ENCODE measurements around the gene PEX1. TPM values are rescaled to one million over a fixed set of nuclear protein-coding genes. Genes with fewer than 3 reads are reported as not detected.
"Not testable (repeated sequence)": the region's sequence is repeated elsewhere in the genome, so short reads cannot be mapped to it uniquely, and the experiment has no call there.

The PEX1 gene
- total and polyA plus RNA-seq, 3 donors from 2014 or later: 20.4 to 29.4 (median 27.4) TPM

DNA sequence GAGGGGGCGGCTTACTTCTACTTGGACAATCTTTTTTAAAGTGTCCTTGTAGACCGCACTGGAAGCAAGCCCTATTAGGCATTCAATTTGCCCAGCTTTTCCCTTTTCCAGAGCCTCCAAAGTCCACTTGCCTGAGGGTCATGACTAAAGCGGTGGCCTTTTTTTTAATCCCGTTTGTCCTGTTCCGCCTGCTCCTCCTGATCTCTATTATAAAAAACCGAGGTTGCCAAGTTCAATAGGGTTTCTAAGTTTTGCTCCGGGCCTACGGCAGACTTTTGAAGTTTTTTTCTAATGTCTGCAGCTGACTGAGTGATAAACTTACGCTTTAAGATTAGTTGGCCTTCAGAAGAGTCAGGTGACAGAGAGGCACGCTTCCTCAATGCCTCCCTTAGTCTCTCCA is 54.3 kb downstream of the PEX1 start:
- H3K27ac ChIP-seq; H3K27me3 ChIP-seq; H3K4me1 ChIP-seq; DNase-seq; H3K9me3 ChIP-seq; H3K4me3 ChIP-seq; H3K36me3 ChIP-seq (ENCODE audit: low read depth, missing control alignments); intact Hi-C loops (cut with DNase I; ENCODE audit: low total_unique reads): not testable (repeated sequence)
- WGBS, 2 donors: 82 to 83% methylated on average over 10 of the region's 10 CpGs

DNA sequence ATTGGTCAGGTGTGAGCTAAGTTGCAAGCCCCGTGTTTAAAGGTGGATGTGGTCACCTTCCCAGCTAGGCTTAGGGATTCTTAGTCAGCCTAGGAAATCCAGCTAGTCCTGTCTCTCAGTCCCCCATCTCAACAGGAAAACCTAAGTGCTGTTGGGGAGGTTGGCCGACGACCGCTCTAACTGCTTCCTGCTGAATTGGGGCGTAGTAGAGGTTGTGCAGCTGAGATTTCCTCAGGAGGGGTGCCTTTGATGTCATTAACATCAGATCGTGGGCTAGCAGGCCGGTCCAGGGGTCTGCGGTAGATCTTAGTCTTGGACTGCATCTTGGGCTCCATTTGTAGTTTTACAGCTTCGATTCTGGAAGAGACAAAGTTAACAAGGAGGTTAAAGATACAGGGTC is 59.7 kb downstream of the PEX1 start:
- intact Hi-C loops (cut with DNase I; ENCODE audit: low total_unique reads): not testable (repeated sequence)

DNA sequence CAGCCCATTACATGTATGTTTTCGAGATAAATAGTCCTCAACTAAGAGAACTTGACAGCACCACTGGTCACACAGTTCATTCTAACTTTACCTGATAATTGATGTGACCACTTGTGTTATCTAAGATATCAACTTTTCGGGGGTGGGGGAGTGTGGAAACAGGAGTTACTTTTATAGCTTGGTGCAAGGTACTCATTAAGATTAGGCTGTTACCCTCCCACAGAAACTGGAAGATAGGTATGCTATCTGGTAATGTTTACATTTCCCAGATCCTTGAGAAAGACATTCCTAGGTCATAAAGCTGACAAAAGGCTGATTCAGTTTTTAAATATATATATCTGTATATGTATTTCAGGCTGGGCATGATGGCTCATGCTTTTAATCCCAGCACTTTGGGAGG is 61.6 kb downstream of the PEX1 start:
- Histone ChIP-seq H3K36me3 (ENCODE audit: low read depth, missing control alignments) (no peaks in the 10 kb centered on the region), H3K4me3 (no peak overlapping the region), H3K4me1 (no peaks in the 10 kb centered on the region), H3K27ac (no peak overlapping the region), H3K27me3 (no peaks in the 10 kb centered on the region), H3K9me3 (no peaks in the 10 kb centered on the region)
- DNase-seq: no peak
- TF ChIP-seq, protein P1, sequence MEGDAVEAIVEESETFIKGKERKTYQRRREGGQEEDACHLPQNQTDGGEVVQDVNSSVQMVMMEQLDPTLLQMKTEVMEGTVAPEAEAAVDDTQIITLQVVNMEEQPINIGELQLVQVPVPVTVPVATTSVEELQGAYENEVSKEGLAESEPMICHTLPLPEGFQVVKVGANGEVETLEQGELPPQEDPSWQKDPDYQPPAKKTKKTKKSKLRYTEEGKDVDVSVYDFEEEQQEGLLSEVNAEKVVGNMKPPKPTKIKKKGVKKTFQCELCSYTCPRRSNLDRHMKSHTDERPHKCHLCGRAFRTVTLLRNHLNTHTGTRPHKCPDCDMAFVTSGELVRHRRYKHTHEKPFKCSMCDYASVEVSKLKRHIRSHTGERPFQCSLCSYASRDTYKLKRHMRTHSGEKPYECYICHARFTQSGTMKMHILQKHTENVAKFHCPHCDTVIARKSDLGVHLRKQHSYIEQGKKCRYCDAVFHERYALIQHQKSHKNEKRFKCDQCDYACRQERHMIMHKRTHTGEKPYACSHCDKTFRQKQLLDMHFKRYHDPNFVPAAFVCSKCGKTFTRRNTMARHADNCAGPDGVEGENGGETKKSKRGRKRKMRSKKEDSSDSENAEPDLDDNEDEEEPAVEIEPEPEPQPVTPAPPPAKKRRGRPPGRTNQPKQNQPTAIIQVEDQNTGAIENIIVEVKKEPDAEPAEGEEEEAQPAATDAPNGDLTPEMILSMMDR (IDR thresholded peaks at IDR 0.05): no peak
- no peak for TF ChIP-seq POLR2A (IDR thresholded peaks at IDR 0.05)
- WGBS, 2 donors: 68 to 71% methylated on average over 2 of the region's 2 CpGs
- intact Hi-C loops (cut with DNase I; ENCODE audit: low total_unique reads): no loop called here

More for the DNA sequence above, 59.7 kb downstream of the PEX1 start:
- H3K36me3 ChIP-seq (ENCODE audit: low read depth, missing control alignments); DNase-seq; H3K9me3 ChIP-seq; H3K27ac ChIP-seq; H3K4me1 ChIP-seq; H3K4me3 ChIP-seq; H3K27me3 ChIP-seq: not testable (repeated sequence)
- WGBS, 2 donors: 90 to 94% methylated on average over 8 to 9 of the region's 9 CpGs

DNA sequence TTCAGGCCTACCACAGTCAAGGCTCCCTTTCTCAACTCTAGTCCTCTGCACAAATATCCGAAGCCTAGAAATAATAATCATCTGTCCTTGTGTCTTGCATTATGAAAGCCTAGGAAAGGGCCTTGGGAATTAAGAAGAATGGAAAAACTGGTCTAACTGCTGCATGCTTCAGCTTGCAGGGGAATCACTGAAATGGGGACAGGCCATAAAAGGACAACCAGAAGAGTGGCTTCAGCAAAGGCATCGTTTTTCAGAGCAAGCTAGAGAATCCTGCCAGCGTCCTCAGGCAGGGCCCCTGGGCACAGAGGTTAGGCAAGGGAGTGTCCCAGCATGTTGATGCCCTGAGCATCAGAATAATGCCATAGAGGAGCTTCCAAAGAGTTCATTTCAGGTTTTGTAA is 63.8 kb downstream of the PEX1 start:
- TF ChIP-seq, protein P1 (IDR thresholded peaks at IDR 0.05): no peak
- no peak for TF ChIP-seq POLR2A (IDR thresholded peaks at IDR 0.05)
- no peaks in the 10 kb centered on the region for H3K36me3 ChIP-seq (ENCODE audit: low read depth, missing control alignments)

DNA sequence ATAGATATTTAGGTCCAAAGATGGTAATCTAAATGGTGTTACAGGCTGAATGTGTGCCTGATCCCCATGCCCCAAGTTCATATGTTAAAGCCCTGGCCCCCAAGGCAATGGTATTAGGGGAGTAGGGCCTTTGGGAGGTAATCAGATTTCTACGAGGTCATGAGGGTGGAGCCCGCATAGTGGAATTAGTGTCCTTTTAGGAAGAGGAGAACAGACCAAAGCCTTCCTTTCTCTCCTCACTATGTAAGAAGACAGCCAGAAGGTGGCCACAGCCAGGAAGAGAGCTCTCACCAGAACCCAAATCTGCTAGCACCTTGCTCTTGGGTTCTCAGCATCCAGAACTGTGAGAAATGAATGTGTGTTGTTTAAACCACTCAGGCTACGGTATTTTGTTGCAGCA is 65.8 kb downstream of the PEX1 start:
- Histone ChIP-seq H3K27me3 (no peaks in the 10 kb centered on the region), H3K4me3 (no peak overlapping the region), H3K4me1 (no peaks in the 10 kb centered on the region), H3K36me3 (ENCODE audit: low read depth, missing control alignments) (no peaks in the 10 kb centered on the region), H3K27ac (no peak overlapping the region), H3K9me3 (no peaks in the 10 kb centered on the region)
- DNase-seq: no peak
- intact Hi-C loops (cut with DNase I; ENCODE audit: low total_unique reads): no loop called here
- no peak for TF ChIP-seq POLR2A (IDR thresholded peaks at IDR 0.05)
- TF ChIP-seq, protein P1 (IDR thresholded peaks at IDR 0.05): no peak
- 89 to 96% methylated on average over 3 of the region's 3 CpGs for WGBS, 2 donors

More for the DNA sequence above, 63.8 kb downstream of the PEX1 start:
- 77% methylated on average over 3 of the region's 3 CpGs for WGBS, 2 donors
- Histone ChIP-seq H3K9me3 (no peaks in the 10 kb centered on the region), H3K4me1 (no peaks in the 10 kb centered on the region), H3K27me3 (no peaks in the 10 kb centered on the region), H3K27ac (no peak overlapping the region), H3K4me3 (no peak overlapping the region)
- no peak for DNase-seq
- intact Hi-C loops (cut with DNase I; ENCODE audit: low total_unique reads): no loop called here

Measured in testis (tissue), 3 donors.